HG03280 (cell line): ENCODE data around the gene RAPGEF5.
"Not testable (repeated sequence)": the region's sequence is repeated elsewhere in the genome, so short reads cannot be mapped to it uniquely, and the experiment has no call there.

Source experiments
- ATAC-seq: cut with Tn5 transposase; IDR thresholded peaks from one replicate; pipeline ENCODE4 v1.9.1; 2021; ENCODE audit warnings: mild to moderate bottlenecking, moderate library complexity; ENCODE audit not compliant: unreplicated experiment

The RAPGEF5 gene

DNA sequence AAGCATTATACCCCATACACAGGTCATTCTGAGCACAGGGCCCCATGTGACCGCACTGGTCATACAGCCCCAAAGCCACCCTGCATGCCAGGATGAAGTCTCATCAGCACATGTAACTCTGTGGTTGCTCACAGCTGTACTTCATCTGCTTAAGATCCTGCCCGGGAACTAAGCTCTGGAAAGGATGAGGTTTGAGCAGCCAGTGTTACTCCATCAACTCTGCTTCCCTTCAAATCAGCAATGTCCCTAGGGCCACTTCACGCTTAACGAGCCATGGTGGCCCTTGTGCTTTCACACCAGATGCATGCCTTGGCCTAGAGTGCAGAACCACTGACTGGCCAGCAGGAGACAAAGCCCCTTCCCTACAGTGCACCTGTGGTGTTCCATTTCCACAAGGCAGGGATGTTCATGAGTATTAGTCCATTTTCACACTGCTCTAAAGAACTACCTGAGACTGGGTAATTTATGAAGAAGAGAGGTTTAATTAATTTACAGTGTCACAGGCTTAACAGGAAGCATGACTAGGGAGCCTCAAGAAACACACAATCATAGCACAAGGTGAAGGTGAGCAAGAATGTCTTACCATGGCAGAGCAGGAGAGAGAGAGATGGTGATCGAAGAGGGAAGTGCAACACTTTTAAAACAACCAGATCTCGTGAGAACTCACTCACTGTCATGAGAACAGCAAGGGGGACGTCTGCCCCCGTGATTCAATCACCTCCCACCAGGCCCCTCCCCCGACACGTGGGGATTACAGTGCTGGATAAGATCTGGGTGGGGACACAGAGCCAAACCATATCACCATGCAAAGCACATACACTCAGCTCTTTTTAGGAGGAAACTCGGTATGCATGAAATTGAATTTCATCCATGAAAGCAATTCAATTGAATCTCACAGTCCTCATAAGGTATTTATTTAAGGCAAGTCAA, 262.3 kb downstream of the RAPGEF5 start:
- no peak for ATAC-seq

DNA sequence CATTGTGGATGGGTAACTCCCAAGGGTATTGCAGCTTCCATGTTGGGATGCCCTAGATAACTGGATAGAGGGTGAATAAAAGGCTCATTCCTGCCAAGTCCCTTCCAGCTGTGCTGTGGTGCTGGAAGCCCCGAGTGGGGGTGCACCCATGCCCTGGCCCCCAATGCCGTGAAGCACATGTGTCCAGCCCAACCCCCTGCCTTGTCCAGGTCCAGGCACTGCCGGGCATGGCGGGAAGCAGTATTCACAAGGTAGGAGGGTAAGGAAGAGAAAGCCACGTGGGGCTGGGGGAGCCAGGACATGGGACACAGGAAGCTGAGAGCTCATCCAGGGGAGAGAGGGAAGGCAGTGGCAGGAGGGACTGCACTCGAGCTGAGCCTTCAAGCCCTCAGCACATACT, 263.0 kb downstream of the RAPGEF5 start:
- ATAC-seq = no peak

DNA sequence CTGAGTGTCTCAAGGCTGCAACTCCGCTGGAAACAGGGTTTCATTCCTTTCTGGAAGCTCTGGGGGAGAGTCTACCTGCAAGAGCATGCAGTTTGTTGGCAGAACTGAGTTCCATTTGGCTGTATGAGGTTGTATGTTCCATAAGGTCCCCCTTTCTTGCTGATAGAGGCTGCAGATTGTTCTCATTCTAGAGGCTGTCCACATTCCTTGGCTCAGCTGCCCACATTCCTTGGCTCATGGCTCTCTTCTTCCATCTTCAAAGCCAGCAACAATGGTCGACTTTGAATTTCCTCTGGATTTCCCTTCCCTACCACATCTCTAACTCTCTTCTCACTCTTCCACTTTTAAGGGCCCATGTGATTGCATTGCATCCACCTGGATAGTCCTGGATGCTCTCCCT, 264.0 kb downstream of the RAPGEF5 start:
- ATAC-seq = no peak

DNA sequence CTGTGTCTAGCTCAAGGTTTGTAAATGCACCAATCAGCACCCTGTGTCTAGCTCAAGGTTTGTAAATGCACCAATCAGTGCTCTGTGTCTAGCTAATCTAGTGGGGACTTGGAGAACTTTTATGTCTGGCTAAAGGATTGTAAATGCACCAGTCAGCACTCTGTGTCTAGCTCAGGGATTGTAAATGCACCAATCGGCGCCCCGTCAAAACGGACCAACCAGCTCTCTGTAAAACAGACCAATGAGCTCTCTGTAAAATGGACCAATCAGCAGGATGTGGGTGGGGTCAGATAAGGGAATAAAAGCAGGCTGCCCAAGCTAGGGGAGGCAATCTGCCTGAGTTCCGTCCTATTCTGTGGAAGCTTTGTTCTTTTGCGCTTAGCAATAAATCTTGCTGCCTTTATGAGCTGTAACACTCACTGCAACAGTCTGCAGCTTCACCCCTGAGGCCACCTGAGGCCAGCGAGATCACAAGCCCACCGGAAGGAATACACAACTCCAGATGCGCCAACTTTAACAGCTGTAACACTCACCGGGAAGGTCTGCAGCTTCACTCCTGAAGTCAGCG, 265.9 kb downstream of the RAPGEF5 start:
- ATAC-seq = not testable (repeated sequence)

DNA sequence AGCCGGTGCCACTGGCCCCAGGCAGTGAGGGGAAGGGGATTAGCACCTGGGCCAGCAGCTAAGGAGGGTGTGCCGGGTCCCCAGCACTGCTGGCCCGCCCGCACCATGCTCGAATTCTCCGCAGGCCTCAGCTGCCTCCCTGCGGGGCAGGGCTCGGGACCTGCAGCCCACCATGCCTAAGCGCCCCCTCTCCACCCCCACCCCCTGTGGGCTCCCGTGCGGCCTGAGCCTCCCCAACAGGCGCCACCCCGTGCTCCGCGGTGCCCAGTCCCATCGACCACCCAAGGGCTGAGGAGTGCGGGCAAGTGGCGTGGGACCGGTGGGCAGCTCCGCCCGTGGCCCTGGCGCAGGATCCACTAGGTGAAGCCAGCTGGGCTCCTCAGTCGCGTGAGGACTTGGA, 266.4 kb downstream of the RAPGEF5 start:
- ATAC-seq = no peak

DNA sequence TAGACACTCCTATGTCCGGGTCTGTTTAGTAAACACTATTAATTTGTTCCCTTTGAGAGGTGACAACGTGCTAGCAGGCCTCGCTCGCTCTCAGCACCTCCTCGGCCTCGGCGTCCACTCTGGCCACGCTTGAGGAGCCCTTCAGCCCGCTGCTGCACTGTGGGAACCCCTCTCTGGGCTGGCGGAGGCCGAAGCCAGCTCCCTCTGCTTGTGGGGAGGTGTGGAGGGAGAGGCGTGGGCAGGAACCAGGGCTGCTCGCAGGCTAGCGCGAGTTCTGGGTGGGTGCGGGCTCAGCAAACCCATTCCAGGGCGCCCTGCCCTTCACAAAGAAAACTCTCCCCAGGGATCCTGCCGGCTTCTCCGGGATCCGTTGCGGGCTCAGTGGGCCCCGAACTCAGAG, 266.8 kb downstream of the RAPGEF5 start:
- no peak for ATAC-seq

DNA sequence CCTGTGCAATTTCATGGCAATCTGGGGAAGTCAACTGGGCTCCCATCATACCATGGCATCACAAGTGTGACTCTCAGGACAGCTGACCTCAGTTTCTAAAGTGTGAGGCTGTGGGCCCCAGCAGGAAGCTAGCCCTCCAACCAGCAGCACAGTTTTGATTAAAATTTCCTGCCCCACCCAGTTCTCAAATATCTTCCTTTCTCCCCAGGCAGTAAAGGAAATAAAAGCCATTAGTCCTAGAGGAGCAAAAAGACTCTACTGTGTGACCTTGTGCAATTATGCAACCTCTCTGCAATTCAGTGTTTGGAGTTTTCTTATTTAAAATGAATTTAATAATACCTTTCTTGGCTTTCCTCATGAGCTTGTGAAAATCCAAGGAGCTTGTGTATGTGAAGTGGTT, 268.1 kb downstream of the RAPGEF5 start:
- no peak for ATAC-seq

DNA sequence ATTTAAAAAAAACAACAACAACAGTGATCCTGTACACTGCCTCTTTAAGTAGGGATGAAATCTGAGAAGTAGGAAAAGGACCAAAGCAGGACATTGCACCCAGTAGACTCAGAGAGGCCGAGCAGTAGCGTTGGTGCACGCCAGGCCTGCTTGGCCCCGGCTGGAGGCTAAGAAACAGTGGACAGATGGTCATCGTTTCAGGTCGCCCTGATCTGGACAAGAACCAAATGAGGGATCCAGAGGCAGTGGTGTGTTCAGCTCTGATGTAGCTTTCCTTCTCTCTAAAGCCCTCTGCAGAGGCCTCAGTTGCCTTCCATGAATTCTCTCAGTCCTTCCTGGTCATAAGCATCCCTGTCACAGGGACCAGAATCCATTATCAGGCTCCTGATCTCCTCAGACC, 269.1 kb downstream of the RAPGEF5 start:
- no peak for ATAC-seq

DNA sequence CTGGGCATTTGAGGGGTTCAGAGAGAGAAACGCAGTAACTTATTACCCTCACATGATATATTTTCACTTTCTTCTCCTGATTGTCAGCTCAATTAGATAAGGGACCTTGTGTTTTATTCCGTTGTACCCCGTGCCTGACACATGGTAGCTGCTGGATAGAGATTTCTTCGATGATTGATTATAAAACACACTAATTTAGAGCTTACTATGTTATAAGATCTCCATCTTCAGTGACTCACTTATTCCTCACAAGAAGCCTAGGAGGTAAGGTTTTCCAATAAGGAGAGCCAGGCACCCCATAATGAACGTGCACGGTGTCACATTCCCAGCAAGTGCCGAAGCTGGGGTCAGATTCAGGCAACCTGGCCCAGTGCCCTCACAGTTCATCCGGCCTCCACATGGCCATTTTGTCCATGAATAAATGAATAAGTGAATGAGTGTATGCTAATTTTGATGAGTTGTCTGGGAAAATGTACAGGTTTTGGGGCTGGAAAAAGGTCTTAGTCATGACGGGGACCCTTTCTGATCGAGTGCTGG, 273.2 kb downstream of the RAPGEF5 start:
- ATAC-seq = no peak

DNA sequence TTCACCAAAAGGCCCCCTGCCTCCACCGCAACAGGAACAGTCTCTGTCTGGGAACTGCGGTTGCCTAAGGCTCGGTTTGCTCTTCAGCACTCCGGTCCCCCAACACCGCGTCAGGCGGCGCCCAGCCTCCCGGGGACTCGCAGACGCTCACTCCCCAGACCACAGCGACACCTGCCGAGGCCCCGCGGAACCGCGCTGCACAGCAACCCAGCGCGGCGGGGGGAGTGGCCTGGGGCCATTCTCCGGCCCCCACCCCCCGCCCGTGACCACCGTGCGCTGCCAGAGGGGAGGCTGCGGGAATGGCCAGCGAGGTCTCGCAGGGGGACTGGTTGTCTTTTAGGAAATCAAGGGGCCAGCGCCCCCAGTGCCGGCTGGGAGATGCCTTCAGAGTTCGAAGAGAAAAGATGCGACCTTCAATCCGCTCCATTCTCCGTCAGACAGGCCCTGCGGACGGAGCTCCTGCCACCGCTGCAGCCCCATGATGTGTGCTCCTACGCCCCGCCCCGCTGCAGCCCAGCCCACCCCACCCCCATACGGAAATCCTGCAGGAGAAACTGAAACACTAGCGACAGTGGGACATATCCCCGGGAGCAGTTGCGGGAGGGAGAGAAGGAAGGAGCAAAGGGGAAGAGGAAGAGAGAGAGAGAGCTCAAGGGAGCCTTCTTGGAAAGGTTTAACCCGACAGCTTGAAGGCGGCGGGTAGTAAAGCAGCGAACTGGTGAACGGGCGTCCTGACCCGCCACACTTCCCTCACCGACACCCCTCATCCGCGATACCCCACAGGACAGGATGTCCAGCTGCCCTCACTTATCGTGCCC, 273.9 kb downstream of the RAPGEF5 start:
- ATAC-seq = peak; percentile 99

DNA sequence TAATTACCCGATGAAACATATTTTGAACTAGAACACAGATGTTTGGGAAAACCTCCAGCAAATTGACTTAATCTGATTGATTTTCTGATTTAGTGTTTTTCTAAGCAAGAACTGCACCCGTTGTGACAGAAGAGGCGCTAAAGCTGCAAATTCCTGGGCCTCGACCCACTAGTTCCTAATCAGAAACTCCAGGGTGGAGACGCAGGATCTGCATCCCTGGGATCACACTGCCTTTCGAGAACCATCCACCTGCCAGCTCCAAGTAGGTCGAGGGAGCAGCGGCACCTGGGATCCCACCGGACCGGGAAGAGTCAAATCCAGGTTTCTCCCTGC, 274.4 kb downstream of the RAPGEF5 start:
- ATAC-seq = peak; percentile 23

DNA sequence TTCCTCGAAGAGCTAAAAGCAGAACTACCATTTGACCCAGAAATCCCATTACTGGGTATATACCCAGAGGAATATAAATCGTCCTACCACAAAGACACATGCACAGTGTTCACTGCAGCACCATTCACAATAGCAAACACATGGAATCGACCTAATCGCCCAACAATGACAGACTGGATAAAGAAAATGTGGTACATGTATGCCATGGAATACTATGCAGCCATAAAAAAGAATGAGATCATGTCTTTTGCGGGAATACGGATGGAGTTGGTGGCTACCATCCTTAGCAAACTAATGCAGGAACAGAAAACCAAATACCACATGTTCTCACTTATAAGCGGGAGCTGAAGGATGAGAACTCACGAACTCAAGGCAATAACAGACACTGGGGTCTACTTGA, 276.7 kb downstream of the RAPGEF5 start:
- ATAC-seq = not testable (repeated sequence)

DNA sequence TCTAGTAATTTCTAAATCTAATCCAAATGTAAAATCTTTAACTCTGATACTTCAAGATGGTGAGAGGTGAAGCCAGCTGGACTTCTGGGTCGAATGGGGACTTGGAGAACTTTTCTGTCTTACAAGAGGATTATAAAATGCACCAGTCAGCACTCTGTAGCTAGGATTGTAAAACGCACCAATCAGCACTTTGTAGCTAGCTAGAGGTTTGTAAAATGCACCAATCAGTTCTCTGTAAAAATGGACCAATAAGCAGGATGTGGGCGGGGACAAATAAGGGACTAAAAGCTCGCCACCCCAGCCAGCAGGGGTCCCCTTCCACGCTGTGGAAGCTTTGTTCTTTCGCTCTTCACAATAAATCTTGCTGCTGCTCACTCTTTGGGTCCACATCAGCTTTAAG, 278.1 kb downstream of the RAPGEF5 start:
- not testable (repeated sequence) for ATAC-seq

DNA sequence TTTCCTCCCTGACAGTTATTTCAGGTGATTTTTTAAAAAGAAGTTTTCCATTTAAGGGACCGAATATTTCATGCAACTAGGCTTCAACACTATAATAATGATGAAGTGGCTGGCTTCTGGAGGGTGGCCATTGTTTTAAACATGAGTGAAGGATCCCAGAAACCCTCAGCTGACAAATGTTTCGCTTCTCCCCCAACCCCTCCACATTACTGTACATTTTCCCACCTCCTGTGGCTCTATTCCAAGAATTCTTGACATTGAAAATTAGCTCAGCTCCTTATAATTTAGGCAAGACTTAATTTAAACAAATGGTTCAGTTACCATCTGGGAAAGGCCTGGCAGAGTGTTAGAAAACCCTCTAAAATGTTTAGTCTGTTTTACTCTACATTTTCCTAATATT, 281.4 kb downstream of the RAPGEF5 start:
- ATAC-seq = no peak

DNA sequence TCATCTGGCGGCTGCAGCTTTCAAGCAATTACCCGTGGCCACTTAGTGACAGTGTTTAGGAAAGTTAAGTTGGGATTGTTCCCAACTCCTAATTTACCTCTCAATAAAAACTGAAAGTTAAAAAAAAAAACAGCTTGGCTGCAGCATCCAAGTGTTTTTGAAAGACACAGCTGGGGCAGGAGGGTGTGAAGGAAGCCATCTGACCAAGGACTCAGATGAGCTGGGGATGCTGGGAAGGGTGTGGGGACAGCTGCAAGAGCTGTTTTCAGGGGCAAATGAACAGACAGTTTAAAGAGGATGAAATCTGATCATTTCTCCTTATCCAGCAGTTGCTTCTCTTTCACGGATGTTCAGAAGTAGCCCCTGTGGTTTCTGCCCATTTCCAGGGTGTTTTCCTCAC, 282.1 kb downstream of the RAPGEF5 start:
- ATAC-seq = no peak
